Stimulated activated CD8-positive, alpha-beta memory T cell treated with anti-CD3 and anti-CD28 coated beads, Interleukin-7, amount 100 ng/mL, for 1 hour (primary cell): Measurements from ENCODE around the gene NUP160.
"Not testable (repeated sequence)": the region's sequence is repeated elsewhere in the genome, so short reads cannot be mapped to it uniquely, and the experiment has no call there.

Experiments
- DNase-seq, 2 donors: peaks; one replicate each; pipeline ENCODE4 v3.0.0-alpha.2; 2020; ENCODE audit warnings: low read depth in 2 of 2

The NUP160 gene

DNA sequence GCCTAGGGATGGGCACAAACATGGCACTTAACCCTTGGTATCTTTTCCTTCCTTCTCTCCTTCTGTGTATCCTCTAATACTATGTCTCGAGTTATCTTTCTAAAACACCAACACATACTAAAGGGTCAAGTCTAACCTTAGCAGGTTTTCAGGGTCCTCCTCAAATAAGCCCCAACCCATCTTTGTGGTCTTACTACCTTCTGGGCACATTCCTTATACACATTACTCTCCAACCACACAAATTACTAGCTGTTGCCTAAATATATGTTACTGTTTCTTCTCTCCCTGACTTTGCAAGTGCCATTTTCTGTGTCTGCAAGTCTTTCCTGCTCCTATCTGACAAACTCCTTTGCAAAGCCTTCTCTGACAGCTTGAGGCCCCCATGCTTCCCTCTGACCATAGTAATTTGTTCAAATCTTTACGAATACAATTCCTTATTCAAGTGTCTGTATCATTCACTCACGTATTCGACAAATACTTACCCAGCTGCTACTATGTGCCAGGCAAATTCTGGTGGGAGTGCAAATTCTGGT, 15.8 kb upstream of the NUP160 start:
- no peak for DNase-seq

DNA sequence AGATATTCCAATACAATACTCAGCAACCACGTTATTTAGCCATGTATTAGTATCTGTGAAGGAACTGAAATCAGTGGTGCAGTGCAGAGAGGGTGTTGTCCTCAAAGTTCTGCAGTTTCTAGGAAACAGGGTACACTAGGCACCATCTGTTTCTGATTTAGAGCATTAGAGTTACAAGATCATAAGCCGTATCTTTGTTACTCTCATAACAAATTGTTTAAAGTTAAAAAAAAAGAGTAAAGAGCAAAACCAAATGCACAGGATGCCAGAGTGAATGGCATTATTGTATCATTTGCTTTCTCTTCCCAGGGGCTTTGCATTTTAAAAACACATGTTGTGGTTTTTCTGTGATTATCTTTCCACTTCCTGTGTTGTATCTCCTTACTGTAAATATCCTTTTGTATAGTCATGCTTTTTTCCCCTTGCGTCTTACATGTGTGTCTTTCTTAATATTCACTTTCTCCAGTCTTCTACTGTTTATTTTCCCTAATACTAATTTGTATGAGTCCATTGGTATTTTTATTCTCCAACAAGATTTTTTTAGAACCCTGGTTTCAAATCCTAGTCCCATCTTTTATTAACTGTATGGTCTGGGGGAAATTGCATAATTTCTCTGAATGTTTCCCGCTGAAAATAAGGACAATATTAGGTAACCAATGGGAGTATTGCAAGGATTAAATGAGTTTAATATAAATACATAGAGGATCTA, 15.2 kb upstream of the NUP160 start:
- no peak for DNase-seq

DNA sequence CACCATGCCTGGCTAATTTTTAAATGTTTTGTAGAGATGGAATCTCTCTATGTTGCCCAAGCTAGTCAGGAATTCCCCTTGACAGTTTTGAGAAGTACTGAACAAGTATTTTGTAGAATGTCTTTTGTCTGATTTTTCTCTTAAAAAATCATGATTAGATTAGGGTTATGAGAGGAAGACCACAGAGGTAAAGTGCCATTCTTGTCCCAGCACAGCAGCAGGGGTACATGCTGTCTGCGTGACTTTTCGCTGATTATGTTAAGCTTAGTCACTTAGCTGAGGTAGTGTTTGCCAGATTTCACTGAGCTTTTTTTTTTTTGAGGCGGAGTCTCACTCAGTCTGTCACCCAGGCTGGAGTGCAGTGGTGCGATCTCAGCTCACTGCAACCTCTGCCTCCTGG, 13.6 kb upstream of the NUP160 start:
- DNase-seq, result no peak

DNA sequence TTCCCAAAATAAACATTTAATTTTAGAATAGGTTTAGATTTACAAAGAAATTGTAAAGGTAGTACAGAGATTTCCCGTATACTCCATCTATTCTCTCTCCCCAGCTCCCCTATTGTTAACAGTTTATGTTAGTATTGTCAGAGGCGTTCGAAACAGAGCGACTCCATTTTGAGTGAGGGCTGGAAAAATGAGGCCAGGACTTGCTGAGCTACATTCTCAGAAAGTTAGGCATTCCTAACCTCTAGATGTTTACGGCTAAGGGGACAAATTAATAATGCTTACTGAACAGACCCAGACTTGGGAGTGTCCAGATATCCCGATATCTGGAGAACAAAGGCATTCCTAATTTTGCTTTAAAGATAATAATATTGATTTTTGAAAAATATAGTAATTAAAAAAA, 12.4 kb upstream of the NUP160 start:
- DNase-seq, result no peak

DNA sequence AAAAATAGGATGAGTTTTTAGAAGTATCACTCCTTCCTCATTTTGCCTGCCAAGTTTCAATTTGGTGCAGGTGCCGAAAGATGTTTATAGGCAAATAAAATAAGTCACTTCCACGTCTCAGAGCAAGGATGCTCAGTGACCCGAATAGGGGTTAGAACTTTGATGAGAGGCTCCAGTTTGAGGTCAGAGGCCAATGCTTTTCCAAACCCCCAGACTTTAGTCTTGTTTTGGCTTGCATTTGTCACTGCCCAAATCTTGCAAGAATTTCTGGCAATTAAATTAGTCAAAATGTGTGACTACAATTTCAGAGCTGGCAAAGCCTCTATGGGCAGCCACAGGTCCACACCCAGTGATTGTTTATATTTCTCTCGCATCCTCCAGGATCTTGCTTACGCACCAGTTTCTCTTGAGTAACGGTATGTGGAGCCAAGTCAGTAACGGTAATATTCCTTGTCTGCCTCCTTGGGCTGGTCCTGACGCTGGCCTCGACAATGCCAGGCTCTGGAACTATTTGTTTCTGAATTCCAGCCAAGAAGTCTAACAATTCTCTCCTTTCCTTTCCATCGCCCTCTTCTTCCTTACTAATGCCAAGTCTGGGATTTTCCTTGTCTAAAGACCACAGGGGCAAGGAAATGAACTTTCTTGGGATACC, 9.9 kb upstream of the NUP160 start:
- DNase-seq, result no peak

DNA sequence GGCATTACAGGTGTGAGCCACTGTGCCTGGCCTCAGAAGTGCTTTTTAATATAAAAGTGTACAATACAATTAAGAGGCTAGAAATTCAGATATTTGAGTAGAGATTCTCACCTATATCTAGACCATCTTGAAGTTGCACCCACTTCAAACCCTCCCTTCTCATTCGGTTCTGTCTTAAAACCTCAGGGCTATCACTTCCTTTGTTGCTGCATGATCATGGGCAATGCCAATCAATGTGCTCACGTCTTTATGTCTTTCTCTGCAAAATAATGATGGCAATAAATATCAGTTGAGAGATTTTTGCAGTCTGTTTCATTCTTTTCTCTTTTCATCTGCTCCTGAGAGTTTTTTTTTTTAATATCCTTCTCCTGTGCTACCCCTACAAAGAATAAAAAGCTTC, 9.3 kb upstream of the NUP160 start:
- no peak for DNase-seq

DNA sequence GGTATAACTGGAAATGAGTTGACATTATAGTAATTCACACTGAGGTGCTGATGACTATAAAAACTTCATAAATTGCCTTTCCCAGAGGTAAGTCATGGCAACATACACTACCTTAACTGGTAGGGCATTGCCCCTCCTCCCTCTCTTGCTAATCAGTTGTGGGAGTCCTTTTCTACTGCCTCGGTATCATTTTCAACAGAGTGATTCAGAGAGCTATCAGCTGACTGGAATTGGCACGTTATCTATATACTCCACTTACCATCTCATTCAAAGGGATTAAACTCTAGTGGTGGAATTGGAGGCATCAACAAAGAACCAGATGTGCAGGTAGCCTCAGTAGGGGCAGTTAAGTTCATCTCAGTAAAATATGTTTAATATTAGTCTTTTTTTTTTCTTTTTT, 8.0 kb upstream of the NUP160 start:
- DNase-seq, result no peak

DNA sequence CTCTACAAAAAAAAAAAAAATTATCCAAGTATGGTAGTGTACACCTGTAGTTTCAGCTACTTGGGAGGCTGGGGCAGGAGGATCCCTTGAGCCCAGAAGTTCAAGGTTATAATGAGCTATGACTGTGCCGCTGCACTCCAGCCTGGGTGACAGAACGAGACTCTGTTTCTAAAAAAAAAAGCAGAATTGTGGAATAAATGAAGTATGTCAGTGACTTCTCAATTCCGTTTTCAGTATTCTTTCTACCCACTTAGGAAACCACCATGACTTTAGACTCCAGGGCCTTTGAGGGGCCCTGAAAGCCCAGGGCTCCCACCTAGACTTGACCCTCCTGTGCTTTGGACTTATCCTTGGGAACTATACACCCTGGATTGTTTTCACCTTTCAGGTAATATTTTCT, 6.5 kb upstream of the NUP160 start:
- no peak for DNase-seq

DNA sequence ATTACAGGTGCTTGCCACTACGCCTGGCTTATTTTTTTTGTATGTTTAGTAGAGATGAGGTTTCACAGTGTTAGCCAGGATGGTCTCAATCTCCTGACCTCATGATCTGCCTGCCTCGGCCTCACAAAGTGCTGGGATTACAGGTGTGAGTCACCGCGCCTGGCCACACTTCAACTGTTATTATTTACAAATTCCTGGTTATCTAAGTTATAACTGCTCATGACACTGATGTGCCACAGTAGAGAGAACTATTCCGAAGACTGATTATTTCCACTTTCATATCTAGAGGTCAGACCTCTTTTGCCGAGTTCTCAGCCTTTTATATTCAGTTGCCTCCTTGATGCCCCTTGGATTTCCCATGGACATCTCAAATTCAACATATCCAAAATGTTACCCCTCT, 3.9 kb upstream of the NUP160 start:
- DNase-seq, result no peak

DNA sequence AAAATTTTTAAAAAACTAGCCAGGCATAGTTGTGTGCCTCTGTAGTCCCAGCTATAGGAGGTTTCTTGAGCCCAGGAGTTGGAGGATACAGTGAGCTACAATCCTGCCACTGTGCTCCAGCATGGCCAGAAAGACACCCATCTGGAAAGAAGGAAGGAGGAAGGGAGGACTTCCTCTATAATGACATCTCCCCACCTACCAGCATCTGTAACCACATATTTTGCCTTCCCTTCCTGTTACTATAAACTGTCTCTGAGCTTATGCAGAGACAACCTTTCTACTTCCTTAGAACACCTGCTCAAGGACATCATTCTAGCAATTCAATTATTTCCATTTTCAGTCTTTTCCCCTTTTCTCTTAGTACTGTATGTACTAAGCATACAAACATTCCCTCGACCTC, 2.2 kb upstream of the NUP160 start:
- DNase-seq, result no peak

DNA sequence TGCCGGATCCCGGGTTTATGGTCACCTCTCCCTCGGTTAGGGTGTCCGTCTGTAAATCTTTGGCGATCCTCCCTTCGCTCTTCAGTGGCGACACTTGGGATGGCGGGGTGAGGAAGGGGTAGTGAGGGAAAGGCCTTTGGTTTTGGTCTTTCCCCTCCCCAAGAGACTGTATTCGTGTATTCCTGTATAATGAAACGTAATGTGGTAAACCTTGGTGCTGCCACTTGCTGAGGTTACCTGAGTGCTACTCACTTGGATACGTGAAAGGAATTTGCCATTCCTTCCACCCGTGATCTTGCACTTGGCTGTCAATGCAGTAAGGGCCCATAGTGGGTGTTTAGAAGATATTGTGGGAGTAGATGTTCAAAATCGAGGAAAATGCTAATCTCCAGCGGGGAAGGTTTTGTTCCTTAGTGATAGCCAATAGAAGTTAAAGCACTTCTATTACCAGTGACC, 578 bp upstream of the NUP160 start:
- no peak for DNase-seq

DNA sequence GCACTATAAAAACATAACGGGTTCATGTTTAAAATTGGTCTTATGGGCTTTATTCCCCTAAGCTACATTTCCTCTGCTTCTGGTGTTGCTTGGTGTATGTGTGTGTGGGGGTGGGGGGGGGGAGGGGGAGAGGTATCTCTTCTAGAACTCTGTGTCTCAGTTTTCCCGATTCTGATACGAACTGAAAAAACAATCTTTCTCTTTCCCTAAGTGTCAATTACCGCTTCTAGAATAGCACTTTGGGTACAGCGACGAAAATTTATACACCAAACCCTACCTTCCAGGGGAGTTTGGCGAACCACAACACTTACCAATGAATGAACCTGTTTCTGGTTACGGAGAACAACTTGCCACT, 636 bp downstream of the NUP160 start:
- no peak for DNase-seq

DNA sequence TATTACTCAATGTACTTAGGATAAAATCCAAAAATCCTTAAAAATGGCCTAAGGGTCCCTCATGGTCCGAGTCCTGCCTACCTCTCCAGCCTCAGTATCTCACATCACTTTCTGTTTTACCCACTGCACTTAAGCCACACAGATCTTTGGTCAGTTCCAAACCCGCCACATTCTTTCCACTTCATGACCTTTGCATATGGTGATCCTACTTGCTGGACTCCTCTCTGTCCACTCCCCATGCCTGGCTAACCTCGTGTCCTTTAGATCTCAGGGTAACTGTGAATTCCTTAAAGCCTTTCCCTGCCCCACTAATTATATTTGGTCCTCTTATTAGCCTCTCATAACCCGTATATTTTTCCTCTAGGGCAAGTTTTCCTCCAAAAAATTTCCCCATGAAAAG, 1.2 kb downstream of the NUP160 start:
- no peak for DNase-seq

DNA sequence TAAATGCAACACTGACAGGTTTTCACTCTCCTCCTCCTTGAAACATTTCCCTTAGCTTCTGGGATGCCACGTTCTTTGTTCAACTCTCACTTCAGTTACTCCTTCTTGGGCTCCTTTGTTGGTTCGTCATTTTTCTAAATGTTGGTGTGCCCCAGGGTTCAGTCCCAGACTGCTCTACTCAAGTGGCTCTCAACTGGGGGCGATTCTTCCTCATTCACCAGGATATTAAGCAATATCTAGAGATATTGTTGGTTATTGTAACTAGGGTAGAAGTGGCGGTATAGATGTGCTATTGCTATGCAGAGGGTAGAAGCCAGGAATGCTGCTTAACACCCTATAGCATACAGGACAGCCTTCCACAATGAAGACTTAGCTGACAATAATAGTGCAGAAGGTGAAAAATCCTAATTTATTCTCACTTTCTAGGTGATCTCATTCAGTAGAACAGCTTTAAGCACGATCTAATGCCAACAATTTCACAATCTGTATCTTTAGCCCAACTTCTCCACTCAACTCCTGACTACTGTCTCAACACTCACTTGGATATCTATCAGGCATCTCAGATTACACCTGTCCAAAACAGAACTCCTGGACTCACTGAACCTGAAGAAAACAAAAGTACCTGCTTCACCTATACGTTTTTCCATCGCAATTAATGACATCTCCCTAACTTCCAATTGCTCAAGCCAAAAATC, 4.6 kb downstream of the NUP160 start:
- no peak for DNase-seq

DNA sequence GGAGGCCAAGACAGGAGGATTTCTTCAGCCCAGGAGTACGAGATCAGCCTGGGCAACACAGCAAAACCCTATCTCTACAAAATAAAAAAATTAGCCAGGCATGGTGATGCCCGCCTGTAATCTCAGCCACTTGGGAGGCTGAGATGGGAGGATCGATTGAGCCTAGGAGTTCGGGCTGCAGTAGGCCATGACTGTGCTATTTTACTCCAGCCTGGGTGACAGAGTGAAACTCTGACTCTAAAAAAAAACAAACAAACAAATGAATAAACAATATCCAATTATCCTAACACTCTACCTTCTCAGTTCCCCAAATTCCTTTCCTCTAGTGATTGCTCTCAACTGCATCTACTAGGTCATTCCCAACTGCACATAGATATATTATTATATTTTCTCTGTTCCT, 5.4 kb downstream of the NUP160 start:
- DNase-seq, result no peak

DNA sequence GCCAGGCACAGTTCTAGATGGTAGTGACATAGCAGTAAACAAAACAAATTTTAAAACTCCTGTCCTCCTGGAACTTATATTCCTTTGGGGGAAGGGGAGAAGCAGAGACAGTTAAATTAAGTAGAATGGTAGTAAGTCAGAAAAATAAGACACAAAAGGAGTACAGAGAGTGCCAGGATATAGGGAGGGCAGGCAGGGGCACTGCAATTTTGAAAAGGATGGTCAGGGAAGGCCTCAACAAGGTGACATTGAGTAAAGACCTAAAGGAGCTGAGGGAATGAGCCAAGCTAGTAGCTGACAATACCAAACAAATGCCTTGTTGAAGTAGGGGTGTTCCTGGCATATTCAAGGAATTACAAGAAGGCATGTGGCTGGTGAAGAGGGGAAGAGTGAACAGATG, 10.2 kb downstream of the NUP160 start:
- no peak for DNase-seq

DNA sequence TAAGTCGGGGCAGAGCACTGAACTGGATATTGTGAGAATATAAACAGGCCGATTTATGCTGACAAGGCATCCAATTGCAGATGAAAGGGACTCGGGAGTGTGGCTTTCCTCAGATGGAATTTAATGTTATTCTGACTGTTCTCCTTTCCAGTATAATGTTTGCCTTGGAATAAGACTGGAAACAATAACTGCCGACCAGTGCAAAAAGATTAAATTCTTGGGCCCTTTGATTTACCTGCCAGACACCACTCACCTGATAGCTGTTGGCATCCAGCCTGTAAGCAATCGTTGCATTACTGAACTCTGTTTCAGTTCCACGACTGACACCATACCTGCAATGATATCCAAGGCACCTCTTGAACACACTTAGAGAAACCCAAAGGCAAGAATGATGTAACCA, 10.9 kb downstream of the NUP160 start:
- no peak for DNase-seq

DNA sequence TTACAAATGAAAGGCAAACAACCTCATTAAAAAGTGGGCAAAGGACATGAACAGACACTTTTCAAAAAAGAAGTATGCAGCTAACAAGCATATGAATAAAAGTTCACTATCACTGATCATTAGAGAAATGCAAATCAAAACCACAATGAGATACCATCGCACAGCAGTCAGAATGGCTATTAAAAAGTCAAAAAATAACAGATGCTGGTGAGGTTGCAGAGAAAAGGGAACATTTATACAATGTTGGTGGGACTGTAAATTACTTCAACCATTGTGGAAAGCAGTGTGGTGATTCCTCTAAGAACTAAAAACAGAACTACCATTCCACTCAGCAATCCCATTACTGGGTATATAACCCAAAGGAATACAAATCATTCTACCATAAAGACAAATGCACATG, 18.1 kb downstream of the NUP160 start:
- DNase-seq, result not testable (repeated sequence)

DNA sequence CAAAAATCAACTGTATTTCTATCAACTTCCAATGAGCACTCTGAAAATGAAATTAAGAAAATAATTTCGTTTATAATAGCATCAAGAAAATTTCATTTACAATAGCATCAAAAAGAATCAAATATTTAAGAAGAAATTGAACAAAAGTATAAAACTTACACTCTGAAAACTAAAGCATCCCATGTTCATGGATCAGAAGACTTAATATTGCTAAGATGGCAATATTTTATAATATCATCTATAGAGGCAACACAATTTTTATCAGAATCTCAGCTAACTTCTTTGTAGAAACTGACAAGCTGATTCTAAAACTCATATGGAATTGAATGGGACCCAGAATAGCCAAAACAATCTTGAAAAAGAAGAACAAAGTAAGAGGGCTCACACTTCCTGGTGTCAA, 19.9 kb downstream of the NUP160 start:
- no peak for DNase-seq

DNA sequence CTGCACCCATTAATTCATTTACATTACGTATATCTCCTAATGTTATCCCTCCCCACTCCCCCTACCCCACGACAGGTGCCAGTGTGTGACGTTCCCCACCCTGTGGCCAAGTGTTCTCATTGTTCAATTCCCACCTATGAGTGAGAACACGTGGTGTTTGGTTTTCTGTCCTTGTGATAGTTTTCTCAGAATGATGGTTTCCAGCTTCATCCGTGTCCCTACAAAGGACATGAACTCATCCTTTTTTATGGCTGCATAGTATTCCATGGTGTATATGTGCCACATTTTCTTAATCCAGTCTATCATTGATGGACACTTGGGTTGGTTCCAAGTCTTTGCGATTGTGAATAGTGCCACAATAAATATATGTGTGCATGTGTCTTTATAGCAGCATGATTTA, 25.5 kb downstream of the NUP160 start:
- not testable (repeated sequence) for DNase-seq

DNA sequence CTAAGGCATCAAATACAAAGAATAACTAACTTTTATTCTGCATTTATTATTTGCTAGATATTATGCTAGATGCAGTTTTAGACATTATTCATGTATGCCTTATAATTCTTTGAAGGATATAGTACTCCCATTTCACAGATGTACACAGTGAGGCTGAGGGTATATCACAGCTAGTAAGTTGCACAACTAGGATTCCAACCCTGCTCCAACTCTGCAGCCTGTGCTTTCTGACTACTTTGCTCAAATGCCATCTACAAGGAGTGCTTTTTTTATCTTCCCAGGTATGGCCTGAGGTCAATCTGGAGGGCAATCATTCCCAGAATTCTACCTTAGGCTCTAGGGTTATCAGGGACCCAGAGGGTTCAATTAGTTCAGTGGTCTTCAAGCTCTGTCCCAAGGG, 28.4 kb downstream of the NUP160 start:
- DNase-seq, result no peak

DNA sequence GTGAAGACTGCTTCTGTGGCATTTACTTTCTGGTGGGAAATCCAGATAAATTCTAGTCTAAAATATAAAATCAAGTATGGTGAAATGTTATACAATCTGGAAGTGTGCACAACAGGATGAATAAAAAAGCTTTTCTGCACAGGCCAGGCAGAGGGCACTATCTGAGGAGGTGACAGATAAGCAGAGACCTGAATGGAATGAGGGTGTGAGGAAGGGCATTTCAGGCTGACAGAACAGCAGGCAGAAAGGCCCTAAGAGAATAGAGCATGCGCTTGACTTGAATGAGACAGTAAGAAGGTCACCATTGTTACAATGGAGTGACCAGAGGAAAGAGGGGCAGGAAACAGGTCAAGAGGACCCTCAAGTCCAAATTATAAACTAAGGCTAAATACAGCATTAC, 47.4 kb downstream of the NUP160 start:
- no peak for DNase-seq

DNA sequence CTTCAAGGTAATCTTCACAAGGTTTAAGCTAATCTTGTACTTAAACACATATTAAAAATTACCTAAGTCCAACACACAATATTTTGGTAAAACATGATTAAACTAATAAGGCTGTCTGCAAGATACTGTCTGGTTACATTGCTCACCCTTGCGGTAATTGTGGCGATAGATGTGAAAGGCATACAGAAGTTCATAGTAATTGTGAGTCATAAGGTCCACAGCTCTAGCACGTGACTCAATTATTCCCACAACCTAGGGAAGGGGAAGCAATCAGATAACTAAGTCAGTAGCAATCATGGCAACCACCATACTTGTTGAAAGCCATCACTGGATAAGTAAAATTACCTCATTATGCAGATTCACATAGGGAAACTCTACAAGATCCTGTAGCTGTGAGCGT, 50.5 kb downstream of the NUP160 start:
- DNase-seq, result no peak
